Measurements from ENCODE around the gene WFS1.

GRCh38 chr4:6271701-6272465 is 2.2 kb downstream of the WFS1 start:
- no peak for TF ChIP-seq CTCF (conservative IDR thresholded peaks at IDR 0.05 in 1 of 2, IDR thresholded peaks at IDR 0.05 in 1 of 2; ENCODE audit: extremely low read depth in 1 of 2, insufficient read depth in 1 of 2, low read depth in 1 of 2, low read length in 2 of 2)
- no peak for TF ChIP-seq EZH2 (IDR thresholded peaks at IDR 0.05; ENCODE audit: borderline replicate concordance, low read length)

All from mammary epithelial cell (primary cell).